GM18519 (cell line): ENCODE measurements around the gene ZBTB38.

Experiments
- ATAC-seq: cut with Tn5 transposase; IDR thresholded peaks from one replicate; pipeline ENCODE4 v1.9.1; 2021; ENCODE audit warnings: mild to moderate bottlenecking, moderate library complexity; ENCODE audit not compliant: unreplicated experiment, low FRiP score

Gene ZBTB38

DNA sequence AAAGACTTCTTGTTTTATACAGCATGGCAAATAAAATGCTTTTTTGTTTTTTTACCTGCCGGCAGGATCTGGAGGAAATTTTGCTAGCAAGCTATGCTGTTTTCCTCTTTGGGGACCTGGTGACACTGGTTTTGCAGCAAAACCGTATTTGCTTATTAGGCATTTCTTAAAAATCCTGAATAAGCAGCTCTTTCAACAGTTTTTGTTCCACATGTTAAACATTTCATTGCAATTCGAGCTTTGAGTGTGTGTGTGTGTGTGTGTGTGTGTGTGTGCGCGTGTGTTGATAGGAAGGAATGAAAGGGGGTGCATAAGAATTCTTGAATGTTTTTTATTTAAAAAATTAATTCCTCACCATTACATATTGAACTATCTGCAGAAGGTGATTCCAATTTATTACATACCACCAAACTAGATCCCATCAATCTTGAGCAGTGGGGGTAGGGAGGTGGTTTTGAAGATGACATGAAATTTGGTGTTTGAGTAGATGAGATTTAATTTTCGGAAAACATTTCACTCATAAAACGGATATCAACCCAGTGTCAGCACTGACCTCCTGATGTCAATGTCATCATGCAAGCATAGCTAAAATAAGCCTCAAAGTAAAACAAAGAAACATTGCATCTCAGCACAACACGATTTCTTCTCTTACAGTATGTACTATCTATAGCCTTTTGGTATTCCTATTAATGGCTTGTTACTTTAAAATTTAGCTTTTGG, 17.3 kb downstream of the ZBTB38 start:
- ATAC-seq = no peak

GRCh38 chr3:141386126-141386488, 17.8 kb downstream of the ZBTB38 start:
- ATAC-seq = no peak

- no peak for ATAC-seq
Observed at GRCh38 chr3:141386611-141387111, 18.4 kb downstream of the ZBTB38 start.

- ATAC-seq = no peak
Observed at GRCh38 chr3:141387516-141387915, 19.2 kb downstream of the ZBTB38 start.

GRCh38 chr3:141388395-141388794, 20.1 kb downstream of the ZBTB38 start:
- no peak for ATAC-seq

DNA sequence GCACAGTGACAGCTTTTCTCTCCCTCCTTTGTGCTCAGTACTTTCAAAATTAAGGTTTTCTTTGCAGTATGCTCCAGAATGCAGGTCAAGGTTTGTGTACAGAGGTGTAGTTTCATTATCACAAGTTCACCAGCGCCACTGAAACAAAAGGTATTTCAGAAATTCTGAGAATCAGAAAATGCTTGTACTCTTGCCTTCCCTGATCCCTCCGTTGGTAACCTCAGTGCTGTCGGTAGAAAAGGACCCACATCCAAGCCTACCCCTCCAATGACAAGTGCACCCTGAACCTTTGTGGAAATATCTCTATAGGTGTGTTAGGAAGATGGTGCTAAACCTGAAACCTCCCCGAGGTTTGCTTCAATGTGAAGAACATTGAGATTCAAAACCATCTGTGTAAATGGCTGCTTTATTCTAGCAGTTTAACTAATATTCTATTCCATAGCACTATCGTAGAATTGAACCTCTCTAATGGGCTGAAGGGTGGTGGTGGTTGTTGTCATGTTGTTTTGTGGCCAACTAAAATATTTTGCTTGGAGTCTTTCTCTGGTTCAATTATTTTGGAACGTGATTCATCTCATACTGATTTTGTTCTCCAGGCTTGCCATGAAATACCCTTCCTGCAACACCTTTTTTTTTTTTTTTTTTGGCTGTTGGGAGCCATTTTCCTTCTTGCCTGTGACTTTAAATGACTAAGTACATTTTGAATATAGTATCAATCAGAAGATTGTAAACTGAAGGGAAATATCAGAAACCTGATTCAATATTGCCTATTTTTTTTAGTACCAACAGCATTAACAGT, 20.7 kb downstream of the ZBTB38 start:
- ATAC-seq = no peak

GRCh38 chr3:141389703-141390102, 21.4 kb downstream of the ZBTB38 start:
- no peak for ATAC-seq

- no peak for ATAC-seq
Observed at GRCh38 chr3:141390747-141391146, 22.4 kb downstream of the ZBTB38 start.

- peak; percentile 46 for ATAC-seq
Observed at GRCh38 chr3:141391298-141391990, 23.1 kb downstream of the ZBTB38 start.

DNA sequence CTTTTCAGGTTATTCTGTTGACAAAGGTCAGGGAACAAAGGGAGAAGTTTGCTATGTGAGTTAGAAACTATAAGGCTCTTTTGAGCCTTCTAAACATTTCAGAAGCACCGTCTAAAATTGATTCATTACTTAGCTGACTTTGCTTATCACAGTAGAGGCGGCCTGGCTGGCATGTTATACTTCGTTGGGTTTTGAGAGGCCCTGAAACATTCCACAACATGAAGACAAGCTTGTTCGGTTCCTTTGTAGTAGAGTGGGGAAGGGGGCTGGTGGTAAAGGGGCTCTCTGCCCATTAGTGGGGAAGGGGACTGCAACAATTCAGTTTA, 23.6 kb downstream of the ZBTB38 start:
- no peak for ATAC-seq

- ATAC-seq = no peak
Observed at GRCh38 chr3:141392416-141392815, 24.1 kb downstream of the ZBTB38 start.

DNA sequence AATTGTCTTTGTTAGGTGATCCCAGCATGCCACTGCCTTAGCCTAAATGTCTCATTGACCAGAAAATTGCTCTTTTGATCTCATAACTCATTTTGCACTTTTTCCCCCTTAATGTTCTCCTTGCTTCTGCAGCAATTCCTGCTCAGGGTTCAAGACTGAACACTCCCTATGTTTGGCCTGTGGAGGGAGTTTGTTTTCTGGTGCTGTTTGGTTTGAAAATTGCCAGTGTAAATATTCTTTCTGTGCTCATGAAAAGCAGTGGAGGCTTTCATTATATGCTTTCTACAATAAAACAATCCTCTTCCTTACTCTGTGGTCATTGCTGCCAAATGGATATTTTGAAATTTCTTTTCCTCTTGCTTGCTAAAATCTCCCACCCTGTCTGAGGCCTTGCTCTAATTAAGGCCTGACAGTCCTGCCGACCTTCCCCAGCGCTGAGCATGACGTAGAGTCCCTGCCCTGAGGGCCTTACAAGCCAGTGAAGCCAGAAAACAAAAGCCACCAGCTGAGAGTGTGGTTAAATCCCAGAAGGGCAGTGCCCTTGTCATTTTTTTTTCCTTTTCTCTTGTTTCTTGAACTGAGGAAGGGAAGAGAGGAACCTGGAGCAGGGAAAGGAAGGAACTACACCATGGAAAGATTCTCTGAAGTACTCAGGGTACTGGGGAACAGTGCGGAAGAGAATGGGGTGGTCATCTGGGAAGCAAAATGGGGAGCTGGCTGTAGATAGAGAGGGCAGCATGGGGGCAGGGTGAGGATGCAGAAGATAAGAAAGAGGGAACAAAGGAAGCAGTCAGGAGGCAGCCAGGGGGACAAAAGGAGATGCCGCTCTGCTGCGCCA, 24.8 kb downstream of the ZBTB38 start:
- ATAC-seq = no peak

- ATAC-seq = no peak
Observed at GRCh38 chr3:141393735-141394076, 25.4 kb downstream of the ZBTB38 start.

GRCh38 chr3:141394560-141394959, 26.3 kb downstream of the ZBTB38 start:
- ATAC-seq = no peak

GRCh38 chr3:141395005-141395589, 26.8 kb downstream of the ZBTB38 start:
- ATAC-seq = no peak

DNA sequence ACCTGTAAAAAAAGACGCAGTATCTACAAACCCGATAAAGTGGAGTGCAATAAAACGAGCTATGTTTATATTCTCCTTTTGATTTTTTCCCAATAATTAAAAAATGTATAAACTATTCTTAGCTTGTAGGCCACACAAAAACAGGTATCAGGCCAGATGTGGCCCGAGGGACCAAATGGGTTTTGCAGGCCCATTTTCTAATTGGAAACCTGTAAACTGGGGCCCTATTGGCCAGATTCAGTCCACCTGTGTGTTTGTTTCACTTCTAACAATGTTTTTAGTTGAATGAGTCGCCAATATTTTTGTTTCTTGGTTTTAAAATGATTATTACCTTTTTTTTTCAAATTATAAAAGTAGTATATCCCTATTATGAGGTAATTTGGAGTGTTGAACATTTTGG, 29.7 kb downstream of the ZBTB38 start:
- no peak for ATAC-seq

GRCh38 chr3:141399200-141399599, 30.9 kb downstream of the ZBTB38 start:
- ATAC-seq = no peak

DNA sequence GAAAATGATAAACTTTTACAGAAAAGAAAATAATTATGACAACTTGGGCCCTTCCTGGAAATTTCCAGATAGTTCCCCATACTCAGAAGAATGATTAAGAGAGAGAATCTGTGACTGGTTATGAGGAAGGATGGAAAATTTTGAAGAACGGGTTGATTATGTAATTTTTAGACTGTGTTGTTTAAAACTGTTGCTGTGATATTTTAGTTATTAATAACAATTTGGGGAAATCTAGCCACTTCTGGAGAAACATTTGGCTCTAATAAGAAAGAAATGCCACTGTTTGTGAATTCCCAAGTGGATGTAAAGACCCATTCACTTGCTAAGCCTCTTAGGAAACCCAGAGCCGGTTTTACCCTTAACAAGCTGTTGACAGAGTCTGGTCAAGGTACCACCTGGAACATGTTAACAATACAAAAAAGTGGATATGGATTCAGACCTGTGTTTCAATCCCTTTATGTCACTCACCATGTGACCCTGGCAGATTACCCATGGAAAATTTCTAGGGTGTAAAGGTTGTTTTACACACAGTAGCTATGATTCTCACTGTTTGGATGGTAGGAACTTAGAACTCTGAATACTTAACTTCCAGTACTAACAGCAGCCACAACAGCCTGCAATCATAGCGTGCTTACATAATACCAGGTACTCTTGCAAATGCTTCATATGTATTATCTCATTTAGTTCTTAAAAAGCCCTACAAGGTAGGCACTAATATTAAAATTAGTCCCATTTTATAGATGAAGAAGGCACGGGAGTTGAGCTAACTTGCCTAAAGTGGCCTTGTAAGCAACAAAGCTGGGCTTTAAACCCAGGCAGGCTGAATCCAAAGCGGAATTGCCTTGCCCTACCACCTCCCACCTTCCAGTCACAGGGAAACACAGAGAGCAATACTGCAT, 32.0 kb downstream of the ZBTB38 start:
- no peak for ATAC-seq

DNA sequence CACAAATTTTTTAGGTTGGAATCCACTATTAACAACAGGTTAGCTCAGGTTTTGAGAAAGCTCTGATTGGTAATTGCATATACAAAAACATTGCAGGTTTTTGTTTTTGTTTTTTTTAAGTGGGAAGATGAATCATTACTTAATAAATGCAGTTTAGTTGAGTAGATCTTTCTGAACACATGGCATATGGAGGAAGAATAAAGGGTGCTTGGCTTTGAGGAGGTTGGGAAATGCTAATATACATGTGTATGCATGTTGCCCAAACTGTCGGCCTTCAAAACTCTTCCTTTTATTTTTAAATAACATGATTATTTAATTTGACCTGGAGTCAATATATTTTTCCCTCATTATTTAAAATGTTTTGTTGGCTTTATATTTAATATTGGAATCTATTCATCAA, 32.8 kb downstream of the ZBTB38 start:
- ATAC-seq = no peak
